GM12892 (cell line): ENCODE data around the gene SLC66A2.

Experiments used
- POLR2A ChIP-seq: IDR thresholded peaks from 2 replicates; pipeline ENCODE4 v1.6.1; 2011; ENCODE audit warnings: low read depth, low read length, control low read depth
- POLR2AphosphoS5 ChIP-seq: IDR thresholded peaks from 2 replicates; pipeline ENCODE4 v1.6.1; 2011; ENCODE audit warnings: low read depth, low read length, control low read depth
- TAF1 ChIP-seq: IDR thresholded peaks from 2 replicates; pipeline ENCODE4 v1.6.1; 2011; ENCODE audit warnings: low read depth, mild to moderate bottlenecking, control low read depth, low read length, borderline replicate concordance

DNA sequence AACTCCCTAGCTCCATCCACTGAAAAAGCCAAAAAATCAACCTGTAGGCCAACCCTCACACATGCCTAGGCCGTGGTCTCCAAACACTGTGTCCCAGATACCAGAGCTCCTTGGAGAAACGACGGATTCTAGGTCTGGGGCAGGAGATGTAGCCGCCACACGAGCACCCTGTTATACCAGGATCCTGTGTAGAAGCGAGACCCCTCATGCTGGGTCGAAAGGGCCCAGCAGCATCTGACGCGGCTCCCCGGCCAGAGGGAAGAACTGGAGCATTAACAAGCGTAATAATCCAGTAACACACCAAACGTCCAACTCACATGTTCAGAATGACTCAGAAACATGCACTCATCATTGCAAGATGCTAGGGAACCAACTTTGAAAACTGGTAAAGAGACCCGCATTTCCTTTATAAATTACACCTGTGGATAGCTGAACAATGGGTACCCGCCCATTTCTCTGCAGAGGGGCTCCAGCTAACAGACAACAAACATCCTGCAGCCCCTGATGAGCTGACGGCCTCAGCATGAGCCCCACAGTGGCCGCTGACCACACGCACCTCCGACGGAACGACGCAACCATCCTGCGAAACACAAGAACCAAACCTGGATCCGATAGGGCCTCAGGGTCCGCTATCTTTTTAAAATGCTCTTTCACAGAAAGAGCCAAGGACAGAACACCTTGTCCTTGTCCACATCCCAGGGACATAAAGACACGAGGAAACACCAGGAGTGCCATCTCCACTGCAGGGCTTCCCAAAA is 14.2 kb downstream of the SLC66A2 start:
- no peak for TF ChIP-seq POLR2A
- no peak for TF ChIP-seq TAF1
- no peak for TF ChIP-seq POLR2AphosphoS5
